SK-N-SH (cell line): ENCODE data around the gene UMODL1. TPM values are rescaled to one million over a fixed set of nuclear protein-coding genes. Genes with fewer than 3 reads are reported as not detected.

Source experiments
- CTCF ChIA-PET: fragments of 300-600, 350-600 bp; formaldehyde crosslinking; extraction: SDS; loops from one replicate; lab custom pipeline; 2021; lab: Yijun Ruan, JAX
- POLR2A ChIA-PET: fragments of 350-600 bp; sonication (Branson Sonifier 250); formaldehyde crosslinking; extraction: SDS; loops from one replicate; lab custom pipeline; 2020; ENCODE audit warnings: antibody characterized with exemption, inconsistent platforms; lab: Yijun Ruan, JAX
- DNase-seq: peaks from one replicate; pipeline ENCODE4 v3.0.0; 2012
- H2AFZ ChIP-seq: fragments of 200-600 bp; sonication (generic); 2 replicates; pipeline ENCODE4 v1.8.1; 2016; ENCODE audit warnings: antibody characterized with exemption, mild to moderate bottlenecking, low read depth
- H3F3A ChIP-seq: fragments of 200-600 bp; sonication (generic); replicated peaks from 2 replicates; pipeline ENCODE3; 2016; ENCODE audit warnings: antibody characterized with exemption, mild to moderate bottlenecking; ENCODE audit not compliant: insufficient read depth
- H3K27ac ChIP-seq, 2 experiments: fragments of 200-500 bp in 1 of 2; fragments of 200-600 bp in 1 of 2; sonication (Bioruptor generic) in 1 of 2; sonication (generic), shearing (Covaris generic) in 1 of 2; 2 replicates each; pipeline versions ENCODE4 v1.5.1 to v1.6.1; 2014 to 2016; ENCODE audit warnings: low read depth in 2 of 2, inconsistent platforms in 1 of 2, low read length in 1 of 2, mild to moderate bottlenecking in 1 of 2, mixed read lengths in 1 of 2
- H3K27me3 ChIP-seq: fragments of 200-600 bp; sonication (generic), shearing (Covaris generic); 2 replicates; pipeline ENCODE4 v1.6.1; 2016; ENCODE audit warnings: mixed run types; ENCODE audit not compliant: insufficient read depth
- H3K36me3 ChIP-seq, 2 experiments: fragments of 200-500 bp in 1 of 2; fragments of 200-600 bp in 1 of 2; sonication (Bioruptor generic) in 1 of 2; sonication (generic) in 1 of 2; replicated peaks in 1 of 2; 2 replicates each; pipeline versions ENCODE3 to v1.5.1; 2014 to 2016; ENCODE audit warnings: low read length in 1 of 2, mild to moderate bottlenecking in 1 of 2; ENCODE audit not compliant: insufficient read depth in 2 of 2, control insufficient read depth in 1 of 2
- H3K4me1 ChIP-seq, 2 experiments: fragments of 200-500 bp in 1 of 2; fragments of 200-600 bp in 1 of 2; sonication (Bioruptor generic) in 1 of 2; sonication (generic), shearing (Covaris generic) in 1 of 2; 2 replicates each; pipeline versions ENCODE4 v1.5.1 to v1.6.1; 2014 to 2016; ENCODE audit warnings: low read depth in 1 of 2, low read length in 1 of 2, mixed run types in 1 of 2; ENCODE audit not compliant: insufficient read depth in 2 of 2, control insufficient read depth in 1 of 2
- H3K4me2 ChIP-seq: fragments of 200-600 bp; sonication (generic), shearing (Covaris generic); 2 replicates; pipeline ENCODE4 v1.6.1; 2017; ENCODE audit warnings: mixed run types
- H3K4me3 ChIP-seq, 2 experiments: fragments of 200-500 bp in 1 of 2; fragments of 200-600 bp in 1 of 2; sonication (Bioruptor generic) in 1 of 2; sonication (generic), shearing (Covaris generic) in 1 of 2; 2 replicates each; pipeline versions ENCODE4 v1.5.1 to v1.8.1; 2014 to 2016; ENCODE audit warnings: low read depth in 2 of 2, inconsistent platforms in 1 of 2, low read length in 1 of 2, mild to moderate bottlenecking in 1 of 2, mixed read lengths in 1 of 2, moderate library complexity in 1 of 2
- H3K79me2 ChIP-seq: fragments of 200-600 bp; sonication (generic); 2 replicates; pipeline ENCODE4 v1.8.1; 2017; ENCODE audit warnings: mild to moderate bottlenecking; ENCODE audit not compliant: insufficient read depth
- H3K9ac ChIP-seq: fragments of 200-600 bp; sonication (generic); 2 replicates; pipeline ENCODE4 v1.6.1; 2017; ENCODE audit warnings: mixed run types
- H3K9me2 ChIP-seq: fragments of 200-600 bp; sonication (generic); 2 replicates; pipeline ENCODE4 v1.6.1; 2017; ENCODE audit warnings: mixed run types
- H3K9me3 ChIP-seq: fragments of 200-600 bp; sonication (generic); 2 replicates; pipeline ENCODE4 v1.6.1; 2017; ENCODE audit warnings: mixed run types, mild to moderate bottlenecking, moderate library complexity
- H4K20me1 ChIP-seq: fragments of 200-600 bp; sonication (generic); 2 replicates; pipeline ENCODE4 v1.6.1; 2017; ENCODE audit warnings: mild to moderate bottlenecking, mixed run types; ENCODE audit not compliant: insufficient read depth
- FOXM1 ChIP-seq: IDR thresholded peaks from 2 replicates; pipeline ENCODE4 v1.4.0; 2012; ENCODE audit warnings: low read depth, mild to moderate bottlenecking
- NFIC ChIP-seq: IDR thresholded peaks from 2 replicates; pipeline ENCODE4 v1.4.0; 2012; ENCODE audit warnings: borderline replicate concordance
- NRF1 ChIP-seq: IDR thresholded peaks from 2 replicates; pipeline ENCODE4 v1.6.1; 2012; ENCODE audit warnings: low read depth, mild to moderate bottlenecking, low read length
- POLR2AphosphoS5 ChIP-seq: IDR thresholded peaks from 2 replicates; pipeline ENCODE4 v1.6.1; 2012; ENCODE audit warnings: low read depth, low read length
- RXRA ChIP-seq: IDR thresholded peaks from 2 replicates; pipeline ENCODE4 v1.4.0; 2012; ENCODE audit warnings: low read depth, mild to moderate bottlenecking, borderline replicate concordance
- TCF12 ChIP-seq: IDR thresholded peaks from 2 replicates; pipeline ENCODE4 v1.4.0; 2012
- WGBS: methylation state at CpG from one replicate; pipeline ENCODE4 v1.1.6; 2017; ENCODE audit warnings: low lambda C conversion rate; 5-methylcytosine and 5-hydroxymethylcytosine counted together
- polyA plus RNA-seq, 3 experiments: library from polyadenylated mRNA; depleted of rRNA; stranded (reverse); fragments of >200 nt; gene quantifications; 2 replicates each; pipeline ENCODE4 v1.2.3, GENCODE V29; 2012
- TF ChIP-seq, protein P1 (sequence below): fragments of 200-600 bp; sonication (generic); IDR thresholded peaks from 2 replicates; pipeline ENCODE4 v1.6.1; 2017; ENCODE audit warnings: antibody characterized with exemption, mild to moderate bottlenecking, moderate library complexity
- TF ChIP-seq, protein P2 (sequence below): fragments of 150-350 bp; IDR thresholded peaks from 2 replicates; pipeline ENCODE4 v1.6.1; 2016; ENCODE audit warnings: mild to moderate bottlenecking, low read depth, low read length
- TF ChIP-seq, protein P3 (sequence below): IDR thresholded peaks from 2 replicates; pipeline ENCODE4 v1.4.0; 2012; ENCODE audit warnings: low read depth, borderline replicate concordance

Gene UMODL1
- polyA plus RNA-seq, 1 of the 3 experiments (the other 2 are of a cell fraction), result not detected

DNA sequence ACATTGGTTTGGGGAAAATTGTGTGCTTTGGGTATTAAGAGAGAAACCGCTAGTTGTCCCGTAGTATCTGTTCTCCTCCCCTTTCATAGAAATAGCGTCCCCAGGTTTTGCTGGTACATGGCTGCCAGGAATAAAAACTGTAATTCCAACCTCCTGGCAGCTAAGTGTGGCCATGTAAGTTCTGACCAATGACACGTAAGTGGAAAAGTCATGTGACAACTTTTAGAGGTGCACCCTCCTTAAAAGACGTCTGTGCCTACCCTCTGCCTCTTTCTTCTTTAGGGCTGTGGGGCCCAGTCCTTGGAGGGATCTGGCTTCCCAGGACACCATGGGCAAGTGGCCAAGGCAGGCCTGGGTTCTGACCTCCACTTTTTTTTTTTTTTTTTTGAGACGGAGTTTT is 59.3 kb downstream of the UMODL1 start:
- DNase-seq, result no peak
- WGBS, result 68% methylated on average over 6 of the region's 6 CpGs

DNA sequence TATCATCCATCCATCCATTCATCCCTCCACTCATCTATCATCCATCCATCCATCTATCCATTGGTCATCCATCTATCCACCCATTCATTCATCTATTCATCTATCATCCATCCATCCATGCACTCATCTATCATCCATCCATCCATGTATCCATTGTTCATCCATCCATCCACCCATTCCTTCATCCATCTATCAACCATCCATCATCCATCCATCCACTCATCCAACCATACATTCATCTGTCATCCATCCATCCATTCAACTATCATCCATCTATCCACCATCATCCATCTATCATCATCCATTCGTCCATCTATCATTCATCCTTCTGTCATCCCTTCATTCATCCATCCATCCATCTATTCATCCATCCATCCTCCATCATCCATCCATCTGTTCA is 61.1 kb downstream of the UMODL1 start:
- Histone ChIP-seq H3K27me3 (peaks cover 9% of the 10 kb centered on the region), H3K9me3 (no peaks in the 10 kb centered on the region), H2AFZ (no peak overlapping the region), H3K4me2 (no peak overlapping the region), H3K79me2 (no peaks in the 10 kb centered on the region), H4K20me1 (no peaks in the 10 kb centered on the region), H3K4me3 (no peak overlapping the region), H3K9me2 (no peaks in the 10 kb centered on the region), H3K27ac (no peak overlapping the region), H3K4me1 (no peaks in the 10 kb centered on the region), H3K9ac (no peak overlapping the region), H3K36me3 (no peaks in the 10 kb centered on the region), H3F3A (no peaks in the 10 kb centered on the region)
- no peak for DNase-seq
- ChIA-PET POLR2A (no interaction called here), CTCF (interaction anchor here (1.6 to 3.0 kb wide), 2 partner anchors 13 to 15 kb away, joined by 6 to 12 read pairs; no protein-coding TSS in a partner anchor)
- 15% methylated on average over 1 of the region's 1 CpG for WGBS
- TF ChIP-seq POLR2AphosphoS5 (no peak), TCF12 (no peak)

More for the DNA sequence above, 59.3 kb downstream of the UMODL1 start:
- no peaks in the 10 kb centered on the region for H4K20me1 ChIP-seq
- POLR2A ChIA-PET, result no interaction called here
- no peaks in the 10 kb centered on the region for H3K36me3 ChIP-seq
- no peaks in the 10 kb centered on the region for H3F3A ChIP-seq
- H3K9me2 ChIP-seq, result no peaks in the 10 kb centered on the region
- H3K27ac ChIP-seq, result no peak overlapping the region
- H3K4me1 ChIP-seq, result no peaks in the 10 kb centered on the region
- H3K9me3 ChIP-seq, result no peaks in the 10 kb centered on the region
- H3K4me2 ChIP-seq, result no peak overlapping the region
- no peak overlapping the region for H2AFZ ChIP-seq
- no peak overlapping the region for H3K4me3 ChIP-seq
- H3K79me2 ChIP-seq, result no peaks in the 10 kb centered on the region
- no peak overlapping the region for H3K9ac ChIP-seq
- H3K27me3 ChIP-seq, result peaks cover 9% of the 10 kb centered on the region; the same call in 1 of the 2 replicates
- TF ChIP-seq TCF12, result no peak
- TF ChIP-seq, protein P1, sequence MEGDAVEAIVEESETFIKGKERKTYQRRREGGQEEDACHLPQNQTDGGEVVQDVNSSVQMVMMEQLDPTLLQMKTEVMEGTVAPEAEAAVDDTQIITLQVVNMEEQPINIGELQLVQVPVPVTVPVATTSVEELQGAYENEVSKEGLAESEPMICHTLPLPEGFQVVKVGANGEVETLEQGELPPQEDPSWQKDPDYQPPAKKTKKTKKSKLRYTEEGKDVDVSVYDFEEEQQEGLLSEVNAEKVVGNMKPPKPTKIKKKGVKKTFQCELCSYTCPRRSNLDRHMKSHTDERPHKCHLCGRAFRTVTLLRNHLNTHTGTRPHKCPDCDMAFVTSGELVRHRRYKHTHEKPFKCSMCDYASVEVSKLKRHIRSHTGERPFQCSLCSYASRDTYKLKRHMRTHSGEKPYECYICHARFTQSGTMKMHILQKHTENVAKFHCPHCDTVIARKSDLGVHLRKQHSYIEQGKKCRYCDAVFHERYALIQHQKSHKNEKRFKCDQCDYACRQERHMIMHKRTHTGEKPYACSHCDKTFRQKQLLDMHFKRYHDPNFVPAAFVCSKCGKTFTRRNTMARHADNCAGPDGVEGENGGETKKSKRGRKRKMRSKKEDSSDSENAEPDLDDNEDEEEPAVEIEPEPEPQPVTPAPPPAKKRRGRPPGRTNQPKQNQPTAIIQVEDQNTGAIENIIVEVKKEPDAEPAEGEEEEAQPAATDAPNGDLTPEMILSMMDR, result no peak
- no peak for TF ChIP-seq NFIC
- no peak for TF ChIP-seq NRF1
- no peak for TF ChIP-seq FOXM1
- TF ChIP-seq, protein P2, sequence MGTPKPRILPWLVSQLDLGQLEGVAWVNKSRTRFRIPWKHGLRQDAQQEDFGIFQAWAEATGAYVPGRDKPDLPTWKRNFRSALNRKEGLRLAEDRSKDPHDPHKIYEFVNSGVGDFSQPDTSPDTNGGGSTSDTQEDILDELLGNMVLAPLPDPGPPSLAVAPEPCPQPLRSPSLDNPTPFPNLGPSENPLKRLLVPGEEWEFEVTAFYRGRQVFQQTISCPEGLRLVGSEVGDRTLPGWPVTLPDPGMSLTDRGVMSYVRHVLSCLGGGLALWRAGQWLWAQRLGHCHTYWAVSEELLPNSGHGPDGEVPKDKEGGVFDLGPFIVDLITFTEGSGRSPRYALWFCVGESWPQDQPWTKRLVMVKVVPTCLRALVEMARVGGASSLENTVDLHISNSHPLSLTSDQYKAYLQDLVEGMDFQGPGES, result no peak
- TF ChIP-seq, protein P3, sequence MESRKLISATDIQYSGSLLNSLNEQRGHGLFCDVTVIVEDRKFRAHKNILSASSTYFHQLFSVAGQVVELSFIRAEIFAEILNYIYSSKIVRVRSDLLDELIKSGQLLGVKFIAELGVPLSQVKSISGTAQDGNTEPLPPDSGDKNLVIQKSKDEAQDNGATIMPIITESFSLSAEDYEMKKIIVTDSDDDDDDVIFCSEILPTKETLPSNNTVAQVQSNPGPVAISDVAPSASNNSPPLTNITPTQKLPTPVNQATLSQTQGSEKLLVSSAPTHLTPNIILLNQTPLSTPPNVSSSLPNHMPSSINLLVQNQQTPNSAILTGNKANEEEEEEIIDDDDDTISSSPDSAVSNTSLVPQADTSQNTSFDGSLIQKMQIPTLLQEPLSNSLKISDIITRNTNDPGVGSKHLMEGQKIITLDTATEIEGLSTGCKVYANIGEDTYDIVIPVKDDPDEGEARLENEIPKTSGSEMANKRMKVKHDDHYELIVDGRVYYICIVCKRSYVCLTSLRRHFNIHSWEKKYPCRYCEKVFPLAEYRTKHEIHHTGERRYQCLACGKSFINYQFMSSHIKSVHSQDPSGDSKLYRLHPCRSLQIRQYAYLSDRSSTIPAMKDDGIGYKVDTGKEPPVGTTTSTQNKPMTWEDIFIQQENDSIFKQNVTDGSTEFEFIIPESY, result no peak
- TF ChIP-seq RXRA, result no peak
- TF ChIP-seq POLR2AphosphoS5, result no peak
- CTCF ChIA-PET, result interaction anchor here (1.1 to 2.5 kb wide), 5 partner anchors 14 to 314 kb away, joined by 4 to 17 read pairs (median 5); no protein-coding TSS in a partner anchor
